Esophagus muscularis mucosa (tissue), 4 donors: ENCODE results near the gene SH2D5.

Source experiments
- CTCF ChIP-seq, 3 experiments: fragments of 200-600 bp in 2 of 3; fragments of 450-650 bp in 1 of 3; sonication (generic) in 2 of 3; IDR thresholded peaks; one replicate each; pipeline ENCODE4 v1.5.1; 2017 to 2019; ENCODE audit warnings: antibody characterized with exemption in 3 of 3, mild to moderate bottlenecking in 2 of 3, moderate library complexity in 1 of 3
- EP300 ChIP-seq: sonication (generic); formaldehyde crosslinking; IDR thresholded peaks from one replicate; pipeline ENCODE4 v1.6.1; 2017; ENCODE audit warnings: antibody characterized with exemption
- POLR2A ChIP-seq: fragments of 450-650 bp; IDR thresholded peaks from one replicate; pipeline ENCODE4 v1.6.1; 2017; ENCODE audit warnings: antibody characterized with exemption, moderate library complexity, mild to moderate bottlenecking, low read depth
- POLR2AphosphoS5 ChIP-seq, 2 donors: sonication (generic); formaldehyde crosslinking; IDR thresholded peaks; one replicate each; pipeline ENCODE4 v1.6.1; 2017; ENCODE audit warnings: antibody characterized with exemption in 2 of 2

GRCh38 chr1:20719261-20719660, 13.2 kb downstream of the SH2D5 start:
- TF ChIP-seq EP300: no peak
- TF ChIP-seq CTCF (IDR thresholded peaks at IDR 0.05): no peak
- TF ChIP-seq POLR2A: no peak
- TF ChIP-seq POLR2AphosphoS5 (IDR thresholded peaks at IDR 0.05): no peak
